Peyer's patch (tissue), 4 donors: ENCODE data around the gene MSH2.

Experiments used
- CTCF ChIP-seq, 6 experiments: fragments of 450-650 bp in 4 of 6; fragments of 200-600 bp in 2 of 6; sonication (generic) in 1 of 6; IDR thresholded peaks; one replicate each; pipeline ENCODE4 v1.5.1; 2017 to 2019; ENCODE audit warnings: antibody characterized with exemption in 6 of 6, mild to moderate bottlenecking in 3 of 6, moderate library complexity in 1 of 6
- POLR2A ChIP-seq, 2 donors: fragments of 450-650 bp; IDR thresholded peaks; one replicate each; pipeline ENCODE4 v1.5.1; 2017; ENCODE audit warnings: antibody characterized with exemption in 2 of 2, mild to moderate bottlenecking in 2 of 2, moderate library complexity in 2 of 2

- TF ChIP-seq CTCF (IDR thresholded peaks at IDR 0.05) (no peak), POLR2A (IDR thresholded peaks at IDR 0.05) (no peak)
These were observed 95.0 kb downstream of the MSH2 start for GRCh38 chr2:47497843-47498460.
